GM18498 (cell line): Measurements from ENCODE around the gene OR2B2.

Source experiments
- ATAC-seq: cut with Tn5 transposase; IDR thresholded peaks from one replicate; pipeline ENCODE4 v1.9.1; 2021; ENCODE audit warnings: mild to moderate bottlenecking, moderate library complexity; ENCODE audit not compliant: unreplicated experiment

Gene OR2B2

DNA sequence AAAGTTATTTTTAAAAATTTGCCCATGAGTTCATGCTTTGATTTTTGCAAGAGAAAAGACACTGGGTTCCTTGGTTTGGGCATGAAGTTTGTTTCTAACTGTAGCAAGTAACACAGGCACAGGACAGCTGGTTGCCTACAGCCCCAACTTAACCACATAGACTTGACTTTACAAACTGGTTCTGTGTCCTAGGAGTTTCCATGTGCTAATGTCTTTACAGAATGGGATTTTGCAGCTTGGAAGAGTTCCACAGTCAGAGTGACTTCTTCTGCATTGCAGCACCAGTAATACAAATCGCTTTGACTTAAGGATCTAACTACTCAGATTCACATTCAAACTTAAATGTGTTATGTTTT lies 44.3 kb downstream of the OR2B2 start:
- no peak for ATAC-seq

DNA sequence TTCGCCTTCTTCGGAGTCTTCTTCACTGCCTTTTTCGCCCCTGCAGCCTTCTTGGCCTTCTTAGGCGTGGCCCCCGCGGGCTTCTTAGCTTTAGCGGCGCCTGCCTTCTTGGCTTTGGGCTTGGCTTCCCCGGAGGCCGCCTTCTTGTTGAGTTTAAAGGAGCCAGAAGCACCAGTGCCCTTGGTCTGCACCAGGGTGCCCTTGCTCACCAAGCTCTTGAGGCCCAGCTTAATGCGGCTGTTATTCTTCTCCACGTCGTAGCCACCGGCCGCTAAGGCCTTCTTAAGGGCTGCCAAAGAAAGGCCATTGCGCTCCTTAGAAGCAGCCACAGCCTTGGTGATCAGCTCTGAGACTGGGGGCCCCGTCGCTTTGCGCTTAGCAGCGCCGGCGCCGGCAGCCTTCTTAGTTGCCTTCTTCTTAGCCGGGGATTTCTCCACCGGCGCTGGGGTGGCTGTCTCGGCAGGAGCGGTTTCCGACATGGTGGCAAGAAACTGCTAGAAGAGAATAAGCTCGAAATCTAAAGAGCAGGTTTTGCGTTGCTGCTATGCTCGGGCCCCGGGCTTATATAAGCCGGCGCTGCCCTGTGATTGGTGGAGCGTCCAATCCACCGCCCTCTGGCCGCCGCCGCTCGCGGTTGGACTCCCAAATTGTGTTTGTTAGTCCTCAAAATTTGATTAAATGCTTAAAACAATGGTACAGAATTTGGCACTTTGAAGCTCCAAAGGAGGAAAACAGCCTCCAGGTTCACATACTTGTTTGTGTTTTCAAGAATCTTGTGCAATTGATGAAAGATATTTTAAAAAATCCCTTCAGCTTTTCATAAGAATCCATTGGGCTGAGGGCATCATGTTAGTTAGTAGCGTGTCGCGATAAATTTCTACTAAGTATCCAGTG lies 44.9 kb downstream of the OR2B2 start:
- peak; percentile 32 for ATAC-seq

- ATAC-seq: peak; percentile 5
Observed at GRCh38 chr6:27866357-27867050, 45.7 kb downstream of the OR2B2 start.

DNA sequence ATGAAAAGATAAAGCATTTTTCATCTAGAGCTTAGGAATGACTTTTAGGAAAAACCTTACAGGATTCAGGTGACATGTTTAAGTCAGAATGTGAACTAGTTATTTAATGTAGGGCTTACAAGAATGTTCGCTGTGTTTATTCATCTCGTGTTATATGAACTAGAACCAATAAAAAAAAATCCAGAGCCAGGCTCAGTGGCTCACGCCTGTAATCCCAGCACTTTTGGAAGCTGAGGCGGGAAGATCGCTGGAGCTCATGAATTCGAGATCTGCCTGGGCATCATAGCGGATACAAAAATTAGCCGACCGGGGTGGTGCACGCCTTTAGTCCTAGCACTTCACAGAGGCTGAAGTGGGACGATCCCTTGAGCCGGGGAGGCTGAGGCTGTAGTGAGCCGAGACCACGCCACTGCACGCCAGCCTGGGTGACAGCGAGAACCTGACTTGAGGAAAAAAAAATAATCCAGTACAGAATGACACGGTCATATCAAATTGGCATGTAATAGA lies 46.3 kb downstream of the OR2B2 start:
- ATAC-seq: peak; percentile 5

DNA sequence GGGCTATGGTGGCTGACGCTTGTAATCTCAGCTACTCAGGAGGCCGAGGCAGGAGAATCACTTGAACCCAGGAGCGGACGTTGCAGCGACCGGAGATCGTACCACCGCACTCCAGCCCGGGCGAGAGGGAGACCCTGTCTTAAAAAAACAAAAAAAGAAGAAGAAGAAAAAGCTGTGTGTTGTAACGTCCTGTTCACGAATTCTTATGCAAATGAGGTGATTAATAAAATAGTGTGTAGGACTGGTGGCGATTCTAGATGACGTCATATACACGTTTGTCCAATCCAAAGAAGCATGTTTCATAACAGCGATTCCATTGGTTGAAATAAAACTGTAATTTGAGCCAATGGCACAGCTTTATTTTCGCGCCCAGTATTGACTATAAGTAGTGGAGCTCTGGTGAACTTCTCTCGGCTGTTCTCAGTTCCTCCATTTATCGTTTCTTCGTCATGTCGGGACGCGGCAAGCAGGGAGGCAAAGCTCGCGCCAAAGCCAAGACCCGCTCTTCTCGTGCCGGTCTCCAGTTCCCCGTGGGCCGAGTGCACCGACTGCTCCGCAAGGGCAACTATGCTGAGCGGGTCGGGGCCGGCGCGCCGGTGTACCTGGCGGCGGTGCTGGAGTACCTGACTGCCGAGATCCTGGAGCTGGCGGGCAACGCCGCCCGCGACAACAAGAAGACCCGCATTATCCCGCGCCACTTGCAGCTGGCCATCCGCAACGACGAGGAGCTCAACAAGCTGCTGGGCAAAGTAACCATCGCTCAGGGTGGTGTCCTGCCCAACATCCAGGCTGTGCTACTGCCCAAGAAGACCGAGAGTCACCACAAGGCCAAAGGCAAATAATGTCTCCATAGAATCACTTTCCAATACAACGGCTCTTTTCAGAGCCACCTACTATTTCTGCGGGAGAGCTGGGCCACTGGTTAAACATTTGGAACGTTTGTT lies 47.0 kb downstream of the OR2B2 start:
- peak; percentile 63 for ATAC-seq

- no peak for ATAC-seq
Observed at GRCh38 chr6:27863962-27864905, 48.0 kb downstream of the OR2B2 start.

- ATAC-seq: no peak
Observed at GRCh38 chr6:27862396-27863066, 49.7 kb downstream of the OR2B2 start.

DNA sequence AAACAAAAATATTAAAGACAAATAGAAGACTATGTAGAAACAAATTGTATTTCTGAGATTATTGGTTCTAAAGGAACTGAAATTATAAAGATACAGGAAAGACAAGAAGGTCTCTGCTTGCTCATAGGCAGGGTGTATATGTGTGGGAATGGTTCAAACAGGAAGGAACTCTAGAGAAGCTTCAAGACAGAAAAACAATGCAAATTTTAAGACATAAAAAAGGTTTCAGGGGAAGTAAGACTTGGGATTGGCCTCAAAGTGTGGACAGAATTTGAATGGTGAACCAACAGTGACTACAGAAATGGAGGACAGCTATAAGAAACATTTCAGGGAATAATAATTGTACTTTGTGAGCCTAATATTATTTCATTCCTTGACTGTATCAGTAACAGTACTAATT lies 50.3 kb downstream of the OR2B2 start:
- no peak for ATAC-seq

DNA sequence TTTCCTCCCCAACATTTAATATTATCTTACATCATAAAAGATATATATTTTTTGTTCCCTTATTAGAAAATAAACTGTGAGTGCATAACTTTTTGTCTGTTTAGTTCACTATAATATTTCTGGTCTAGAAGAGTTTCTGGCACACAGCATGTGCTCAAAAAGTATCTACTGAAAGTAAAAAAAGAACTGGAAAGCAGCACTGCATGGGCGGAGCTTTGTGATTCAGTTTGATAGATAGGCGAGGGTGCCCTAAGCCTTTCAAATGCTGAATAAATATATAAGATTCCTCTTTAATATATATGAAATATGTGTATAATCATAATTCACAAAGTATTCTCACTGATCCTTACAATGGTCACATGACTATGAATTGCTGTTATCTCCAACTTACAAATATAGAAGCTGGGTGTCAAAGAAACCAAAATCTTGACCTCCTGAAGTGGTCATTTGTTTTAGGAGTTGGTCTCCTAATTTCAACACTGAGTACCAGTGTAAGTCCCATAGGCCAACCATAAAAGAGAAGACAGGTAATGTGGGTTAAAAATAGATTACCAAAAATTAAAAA lies 50.8 kb downstream of the OR2B2 start:
- no peak for ATAC-seq
